H1 (cell line): ENCODE data around the gene DYNLRB2. TPM values are rescaled to one million over a fixed set of nuclear protein-coding genes. Genes with fewer than 3 reads are reported as not detected.

Experiments
- CTCF ChIA-PET: fragments of 300-600 bp; sonication (Branson Sonifier 250); formaldehyde crosslinking; loops from one replicate; lab custom pipeline; 2021; ENCODE audit not compliant: partially characterized antibody; lab: Charles Lee
- POLR2A ChIA-PET: fragments of 300-600 bp; sonication (Branson Sonifier 250); formaldehyde crosslinking; loops from one replicate; lab custom pipeline; 2021; ENCODE audit warnings: inconsistent platforms; ENCODE audit not compliant: partially characterized antibody; lab: Charles Lee
- DNase-seq, 2 experiments: peaks; one replicate each; pipeline versions ENCODE4 v3.0.0 to v3.0.0-alpha.2; 2010 to 2022; ENCODE audit warnings: low spot score in 2 of 2, low read depth in 1 of 2, mixed read lengths in 1 of 2
- FAIRE-seq: peaks from 2 replicates; lab custom pipeline; 2011; peaks lifted over from hg19 to GRCh38; lab: Jason Lieb, UNC
- H2AFZ ChIP-seq: 2 replicates; pipeline ENCODE4 v1.8.1; 2012; ENCODE audit warnings: low read length, inconsistent platforms
- H2AK5ac ChIP-seq: 2 replicates; pipeline ENCODE4 v1.6.1; 2013; ENCODE audit warnings: low read depth, low read length
- H2BK120ac ChIP-seq: replicated peaks from 2 replicates; pipeline ENCODE3; 2013; ENCODE audit warnings: low read depth, low read length, inconsistent platforms
- H2BK12ac ChIP-seq: 2 replicates; pipeline ENCODE4 v1.6.1; 2013; ENCODE audit warnings: low read depth, low read length
- H2BK15ac ChIP-seq: 2 replicates; pipeline ENCODE4 v1.6.1; 2013; ENCODE audit warnings: low read length
- H2BK20ac ChIP-seq: 2 replicates; pipeline ENCODE4 v1.6.1; 2013; ENCODE audit warnings: low read length
- H2BK5ac ChIP-seq: 2 replicates; pipeline ENCODE4 v1.6.1; 2013; ENCODE audit warnings: low read depth, low read length
- H3K14ac ChIP-seq: 2 replicates; pipeline ENCODE4 v1.6.1; 2013; ENCODE audit warnings: inconsistent platforms; ENCODE audit not compliant: insufficient read length
- H3K18ac ChIP-seq: 2 replicates; pipeline ENCODE4 v1.6.1; 2013; ENCODE audit warnings: low read length; ENCODE audit errors: extremely low read depth
- H3K23ac ChIP-seq: 2 replicates; pipeline ENCODE4 v1.6.1; 2013; ENCODE audit warnings: inconsistent platforms; ENCODE audit not compliant: insufficient read length
- H3K23me2 ChIP-seq: 2 replicates; pipeline ENCODE4 v1.6.1; 2013; ENCODE audit warnings: low read depth, low read length
- H3K27ac ChIP-seq: 2 replicates; pipeline ENCODE4 v1.6.1; 2011; ENCODE audit warnings: low read depth, low read length, inconsistent platforms
- H3K27me3 ChIP-seq, 4 experiments: replicated peaks in 1 of 4; 1 replicate in 1 of 4; 2 replicates in 3 of 4; pipeline versions ENCODE4 v1.6.1 to v1.8.1; 2011 to 2013; ENCODE audit warnings: low read length in 3 of 4, mild to moderate bottlenecking in 3 of 4, inconsistent platforms in 2 of 4, mixed read lengths in 2 of 4, moderate library complexity in 1 of 4; ENCODE audit not compliant: control insufficient read depth in 3 of 4, insufficient read depth in 3 of 4; ENCODE audit errors: extremely low read depth in 1 of 4
- H3K36me3 ChIP-seq, 4 experiments: 2 replicates each; pipeline versions ENCODE4 v1.6.1 to v1.8.1; 2011 to 2013; ENCODE audit warnings: mild to moderate bottlenecking in 4 of 4, low read length in 3 of 4, moderate library complexity in 2 of 4, control low read depth in 1 of 4, inconsistent platforms in 1 of 4; ENCODE audit not compliant: insufficient read depth in 4 of 4, control insufficient read depth in 2 of 4
- H3K4ac ChIP-seq: replicated peaks from 2 replicates; pipeline ENCODE3; 2013; ENCODE audit warnings: low read length, low read depth, mixed read lengths, inconsistent platforms; ENCODE audit not compliant: insufficient read length
- H3K4me1 ChIP-seq, 4 experiments: replicated peaks in 1 of 4; 1 replicate in 1 of 4; 2 replicates in 3 of 4; pipeline versions ENCODE4 v1.6.1 to v1.8.1; 2011 to 2013; ENCODE audit warnings: low read length in 3 of 4, inconsistent platforms in 2 of 4, mixed read lengths in 1 of 4; ENCODE audit not compliant: insufficient read depth in 4 of 4, control insufficient read depth in 3 of 4
- H3K4me2 ChIP-seq, 2 experiments: 2 replicates each; pipeline versions ENCODE4 v1.6.1 to v1.8.1; 2011 to 2013; ENCODE audit warnings: low read depth in 2 of 2, low read length in 2 of 2, control low read depth in 1 of 2, inconsistent platforms in 1 of 2, mild to moderate bottlenecking in 1 of 2; ENCODE audit not compliant: insufficient read depth in 1 of 2
- H3K4me3 ChIP-seq, 4 experiments: fragments of 200-600, 300-600 bp in 1 of 4; sonication (generic), shearing (Covaris generic), sonication (Bioruptor Twin) in 1 of 4; 2 replicates each; pipeline versions ENCODE4 v1.5.1 to v1.8.1; 2011 to 2016; ENCODE audit warnings: low read length in 4 of 4, low read depth in 3 of 4, control low read depth in 2 of 4, inconsistent platforms in 2 of 4, mild to moderate bottlenecking in 2 of 4, mixed read lengths in 1 of 4, moderate library complexity in 1 of 4; ENCODE audit not compliant: insufficient read depth in 2 of 4; ENCODE audit errors: extremely low read depth in 1 of 4
- H3K56ac ChIP-seq: replicated peaks from 2 replicates; pipeline ENCODE3; 2013; ENCODE audit warnings: low read depth, mild to moderate bottlenecking, mixed read lengths, low read length, inconsistent platforms; ENCODE audit not compliant: insufficient read length
- H3K79me1 ChIP-seq: 2 replicates; pipeline ENCODE4 v1.6.1; 2013; ENCODE audit warnings: low read depth, low read length, control low read depth
- H3K79me2 ChIP-seq, 2 experiments: 2 replicates each; pipeline versions ENCODE4 v1.6.1 to v1.8.1; 2012 to 2013; ENCODE audit warnings: low read length in 2 of 2, mild to moderate bottlenecking in 2 of 2, inconsistent platforms in 1 of 2; ENCODE audit not compliant: insufficient read depth in 2 of 2, control insufficient read depth in 1 of 2
- H3K9ac ChIP-seq, 4 experiments: replicated peaks in 1 of 4; 1 replicate in 1 of 4; 2 replicates in 3 of 4; pipeline versions ENCODE4 v1.6.1 to v1.8.1; 2011 to 2013; ENCODE audit warnings: low read depth in 3 of 4, low read length in 3 of 4, control low read depth in 2 of 4, mild to moderate bottlenecking in 2 of 4, moderate library complexity in 2 of 4, inconsistent platforms in 1 of 4; ENCODE audit errors: extremely low read depth in 1 of 4
- H3K9me3 ChIP-seq, 2 experiments: 2 replicates each; pipeline versions ENCODE4 v1.6.1 to v1.8.1; 2012 to 2013; ENCODE audit warnings: mild to moderate bottlenecking in 2 of 2, moderate library complexity in 2 of 2, control low read depth in 1 of 2, inconsistent platforms in 1 of 2, low read depth in 1 of 2, low read length in 1 of 2, mixed read lengths in 1 of 2; ENCODE audit not compliant: insufficient read depth in 2 of 2
- H4K20me1 ChIP-seq, 2 experiments: replicated peaks in 1 of 2; 2 replicates each; pipeline versions ENCODE3 to v1.8.1; 2011 to 2013; ENCODE audit warnings: inconsistent platforms in 2 of 2, low read length in 2 of 2, mild to moderate bottlenecking in 1 of 2; ENCODE audit not compliant: insufficient read depth in 2 of 2, control insufficient read depth in 1 of 2
- H4K5ac ChIP-seq: 2 replicates; pipeline ENCODE4 v1.6.1; 2013; ENCODE audit warnings: low read length, low read depth, mixed read lengths, inconsistent platforms; ENCODE audit not compliant: insufficient read length
- H4K8ac ChIP-seq: 2 replicates; pipeline ENCODE4 v1.8.0; 2013; ENCODE audit warnings: mild to moderate bottlenecking, moderate library complexity, low read length, inconsistent platforms; ENCODE audit not compliant: insufficient read depth; ENCODE audit errors: extremely low read depth
- H4K91ac ChIP-seq: replicated peaks from 2 replicates; pipeline ENCODE3; 2013; ENCODE audit warnings: low read length, mixed read lengths, inconsistent platforms; ENCODE audit not compliant: insufficient read length
- BACH1 ChIP-seq: IDR thresholded peaks from 2 replicates; pipeline ENCODE4 v1.6.1; 2012; ENCODE audit warnings: low read length, improper control_type of control experiment
- CEBPB ChIP-seq: IDR thresholded peaks from 2 replicates; pipeline ENCODE4 v1.6.1; 2012; ENCODE audit warnings: low read depth, low read length
- CHD2 ChIP-seq: IDR thresholded peaks from 2 replicates; pipeline ENCODE4 v1.6.1; 2012; ENCODE audit warnings: low read length, improper control_type of control experiment
- CTBP2 ChIP-seq: IDR thresholded peaks from 2 replicates; pipeline ENCODE4 v1.7.0; 2011; ENCODE audit warnings: borderline replicate concordance, mild to moderate bottlenecking, moderate library complexity, mixed read lengths, low read length; ENCODE audit not compliant: insufficient read depth, insufficient read length
- EP300 ChIP-seq, 2 experiments: IDR thresholded peaks; 1 replicate in 1 of 2; 2 replicates in 1 of 2; pipeline ENCODE4 v1.6.1; 2011 to 2012; ENCODE audit warnings: low read depth in 2 of 2, low read length in 2 of 2, mild to moderate bottlenecking in 2 of 2, borderline replicate concordance in 1 of 2, inconsistent platforms in 1 of 2, moderate library complexity in 1 of 2
- HDAC2 ChIP-seq, 2 experiments: fragments of 300-600 bp in 1 of 2; sonication (generic) in 1 of 2; IDR thresholded peaks; 2 replicates each; pipeline ENCODE4 v1.6.1; 2011 to 2012; ENCODE audit warnings: low read depth in 2 of 2, low read length in 2 of 2, mild to moderate bottlenecking in 2 of 2, moderate library complexity in 2 of 2, borderline replicate concordance in 1 of 2, inconsistent platforms in 1 of 2
- KDM5A ChIP-seq: fragments of 200-600 bp; IDR thresholded peaks from 2 replicates; pipeline ENCODE4 v1.7.1; 2012; ENCODE audit warnings: mild to moderate bottlenecking, low read length, inconsistent platforms, mixed read lengths
- POLR2A ChIP-seq, 2 experiments: IDR thresholded peaks; 1 replicate in 1 of 2; 2 replicates in 1 of 2; pipeline ENCODE4 v1.6.1; 2011; ENCODE audit warnings: low read depth in 2 of 2, low read length in 2 of 2, mild to moderate bottlenecking in 2 of 2; ENCODE audit errors: control extremely low read depth in 1 of 2
- SIX5 ChIP-seq: IDR thresholded peaks from 2 replicates; pipeline ENCODE4 v1.6.1; 2011; ENCODE audit warnings: mild to moderate bottlenecking, low read depth, low read length
- SUZ12 ChIP-seq: fragments of 200-600 bp; sonication (generic); IDR thresholded peaks from 2 replicates; pipeline ENCODE4 v1.6.1; 2012; ENCODE audit warnings: mild to moderate bottlenecking, inconsistent platforms, low read length, moderate library complexity, mixed read lengths
- TEAD4 ChIP-seq: IDR thresholded peaks from 2 replicates; pipeline ENCODE4 v1.6.1; 2012; ENCODE audit warnings: low read depth, low read length, inconsistent platforms, mixed read lengths
- WGBS, 2 experiments: shearing (Covaris generic) in 1 of 2; methylation state at CpG; one replicate each; pipeline versions ENCODE4 v1.1.6 to v1.1.7; 2013 to 2015; ENCODE audit warnings: low lambda C conversion rate in 2 of 2, mixed read lengths in 2 of 2, inconsistent platforms in 1 of 2, low coverage in 1 of 2, missing lambda C conversion rate in 1 of 2; ENCODE audit not compliant: insufficient replicate concordance in 2 of 2, insufficient coverage in 1 of 2, insufficient read length in 1 of 2; ENCODE audit errors: extremely low coverage in 1 of 2, missing lambda C conversion rate in 1 of 2; 5-methylcytosine and 5-hydroxymethylcytosine counted together
- polyA plus RNA-seq, 7 experiments: library from polyadenylated mRNA; depleted of rRNA in 3 of 7; stranded (reverse) in 5 of 7; unstranded in 2 of 7; fragments of >200 nt in 5 of 7; fragments of 200-250 nt in 2 of 7; gene quantifications; 1 replicate in 5 of 7; 2 replicates in 1 of 7; 4 replicates in 1 of 7; pipeline versions ENCODE4 v1.2.1 to v1.2.3, GENCODE V29; 2011 to 2013; ENCODE audit warnings: missing spikeins in 2 of 7, mixed read lengths in 2 of 7
- total RNA-seq: library from RNA; stranded (reverse); fragmentation: NEBNext Ultra II Directional; extraction: Animal tissue kit (Norgen Biotek cat#: 25700); gene quantifications from 2 replicates; pipeline ENCODE4 v1.2.1, GENCODE V29; 2021
- TF ChIP-seq, protein P1 (sequence below): IDR thresholded peaks from 2 replicates; pipeline ENCODE4 v1.6.1; 2011; ENCODE audit warnings: low read length, improper control_type of control experiment
- TF ChIP-seq, protein P2 (sequence below): IDR thresholded peaks from 2 replicates; pipeline ENCODE4 v1.6.1; 2011; ENCODE audit warnings: low read depth, mild to moderate bottlenecking, low read length; ENCODE audit not compliant: insufficient read depth

Gene DYNLRB2
- total and polyA plus RNA-seq, 2 of the 8 experiments (the other 6 are each of a cell fraction or from before 2014, with no cell fraction given) = not detected

DNA sequence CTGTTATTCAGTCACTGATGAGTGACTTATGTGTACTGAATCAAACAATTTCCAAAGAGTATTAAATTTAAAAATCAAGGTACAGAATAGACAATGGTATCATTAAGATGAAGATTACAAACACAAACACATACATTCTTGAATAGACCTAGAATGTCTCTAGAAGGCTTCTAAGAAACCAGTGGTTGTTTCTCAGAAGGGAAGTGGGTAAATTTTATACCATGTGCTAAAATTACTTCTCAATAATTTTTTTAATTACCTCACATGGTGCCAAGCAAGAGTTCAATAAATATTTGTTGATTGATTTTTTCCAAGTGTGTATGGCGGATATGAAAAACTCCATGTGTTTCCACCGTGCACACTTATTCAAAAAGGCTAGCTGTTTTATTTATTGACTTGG, 6.4 kb downstream of the DYNLRB2 start:
- H2BK120ac ChIP-seq = no peak overlapping the region
- H3K9ac ChIP-seq = no peak overlapping the region
- H2BK15ac ChIP-seq = no peak overlapping the region
- no peak overlapping the region for H4K5ac ChIP-seq
- peaks cover 0 to 6% of the 10 kb centered on the region in 2 experiments; a peak in 3 of 4 replicates for H3K9me3 ChIP-seq
- no peak overlapping the region for H2BK12ac ChIP-seq
- no peak for FAIRE-seq
- no peak overlapping the region for H3K27ac ChIP-seq
- H3K4me2 ChIP-seq = no peak overlapping the region
- H3K4me1 ChIP-seq = no peaks in the 10 kb centered on the region
- no peaks in the 10 kb centered on the region for H3K23me2 ChIP-seq
- no peak overlapping the region for H3K4me3 ChIP-seq
- no peaks in the 10 kb centered on the region for H3K79me1 ChIP-seq
- DNase-seq = no peak
- no peak overlapping the region for H4K8ac ChIP-seq
- no peak overlapping the region for H3K14ac ChIP-seq
- H3K4ac ChIP-seq = no peak overlapping the region
- H4K91ac ChIP-seq = no peak overlapping the region
- H4K20me1 ChIP-seq = no peaks in the 10 kb centered on the region
- POLR2A ChIA-PET = no interaction called here
- no peaks in the 10 kb centered on the region for H3K79me2 ChIP-seq
- no peak overlapping the region for H3K18ac ChIP-seq
- H3K56ac ChIP-seq = no peak overlapping the region
- H3K36me3 ChIP-seq = no peaks in the 10 kb centered on the region
- no peak overlapping the region for H2BK20ac ChIP-seq
- WGBS, 2 experiments = 69% methylated on average over 2 of the region's 2 CpGs; no CpG with 5 or more reads in 1 of the 2 experiments
- CTCF ChIA-PET = interaction anchor here (1.3 kb wide), 1 partner anchor 20 kb away, joined by 3 read pairs; no protein-coding TSS in a partner anchor
- no peak overlapping the region for H2AK5ac ChIP-seq
- H2AFZ ChIP-seq = no peak overlapping the region
- H2BK5ac ChIP-seq = no peak overlapping the region
- H3K27me3 ChIP-seq = no peaks in the 10 kb centered on the region
- no peak overlapping the region for H3K23ac ChIP-seq
- TF ChIP-seq HDAC2 (IDR thresholded peaks at IDR 0.05; ENCODE audit: borderline replicate concordance in 1 of 2, low read depth in 2 of 2, low read length in 2 of 2) (no peak), POLR2A (IDR thresholded peaks at IDR 0.05; ENCODE audit: control extremely low read depth in 1 of 2, low read depth in 2 of 2, low read length in 2 of 2) (no peak), CEBPB (no peak), SIX5 (no peak), BACH1 (no peak), TEAD4 (no peak), CHD2 (no peak), KDM5A (no peak), SUZ12 (no peak), EP300 (IDR thresholded peaks at IDR 0.05; ENCODE audit: borderline replicate concordance in 1 of 2, low read depth in 2 of 2, low read length in 2 of 2) (no peak), CTBP2 (no peak)
- TF ChIP-seq, protein P1, sequence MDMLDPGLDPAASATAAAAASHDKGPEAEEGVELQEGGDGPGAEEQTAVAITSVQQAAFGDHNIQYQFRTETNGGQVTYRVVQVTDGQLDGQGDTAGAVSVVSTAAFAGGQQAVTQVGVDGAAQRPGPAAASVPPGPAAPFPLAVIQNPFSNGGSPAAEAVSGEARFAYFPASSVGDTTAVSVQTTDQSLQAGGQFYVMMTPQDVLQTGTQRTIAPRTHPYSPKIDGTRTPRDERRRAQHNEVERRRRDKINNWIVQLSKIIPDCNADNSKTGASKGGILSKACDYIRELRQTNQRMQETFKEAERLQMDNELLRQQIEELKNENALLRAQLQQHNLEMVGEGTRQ = no peak
- TF ChIP-seq, protein P2, sequence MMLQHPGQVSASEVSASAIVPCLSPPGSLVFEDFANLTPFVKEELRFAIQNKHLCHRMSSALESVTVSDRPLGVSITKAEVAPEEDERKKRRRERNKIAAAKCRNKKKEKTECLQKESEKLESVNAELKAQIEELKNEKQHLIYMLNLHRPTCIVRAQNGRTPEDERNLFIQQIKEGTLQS = no peak
